ENCODE data around the gene FHOD3. TPM values are rescaled to one million over a fixed set of nuclear protein-coding genes. Genes with fewer than 3 reads are reported as not detected.

Gene FHOD3
- total and polyA plus RNA-seq, 9 of the 15 experiments (the other 6 are each of a cell fraction or from before 2014, with no cell fraction given): 0.11 TPM; not detected in 8

- no peak overlapping the region for H2AFZ ChIP-seq (ENCODE audit: low read depth, low read length)
- no peaks in the 10 kb centered on the region for H3K36me3 ChIP-seq (ENCODE audit: control insufficient read depth, insufficient read depth, low read length)
- H3K79me2 ChIP-seq (ENCODE audit: control insufficient read depth, insufficient read depth, low read length): no peaks in the 10 kb centered on the region
- in situ Hi-C loops (cut with MboI) (no loop called here), intact Hi-C loops (cut with micrococcal nuclease) (no loop called here)
- no peak overlapping the region for H3K4me2 ChIP-seq (ENCODE audit: insufficient read depth, low read length)
- H3K9ac ChIP-seq (ENCODE audit: insufficient read depth in 1 of 2, low read depth in 2 of 2, low read length in 2 of 2): no peak overlapping the region
- no peak for DNase-seq (ENCODE audit: extremely low read depth in 1 of 4, low spot score in 3 of 4)
- TF ChIP-seq ZKSCAN8 (CRISPR knock-in tag; IDR thresholded peaks at IDR 0.05) (no peak), EZH2 (IDR thresholded peaks at IDR 0.05; ENCODE audit: borderline replicate concordance, low read depth, low read length) (no peak), ZNF212 (CRISPR knock-in tag; IDR thresholded peaks at IDR 0.05) (no peak), TBP (optimal IDR thresholded peaks at IDR 0.05; ENCODE audit: low read depth, low read length) (no peak), CHD4 (IDR thresholded peaks at IDR 0.05; ENCODE audit: insufficient read depth, insufficient replicate concordance, low read depth, low read length, poor library complexity, severe bottlenecking) (no peak)
- no peaks in the 10 kb centered on the region for H3K9me3 ChIP-seq (replicated peaks; ENCODE audit: control insufficient read depth, insufficient read depth, low read depth, low read length)
- 0 out of 2 replicates have a peak, but pooled peaks cover 3% of the 10 kb centered on the region for H4K20me1 ChIP-seq (replicated peaks; ENCODE audit: control insufficient read depth, insufficient read depth, low read length)
- POLR2A ChIA-PET: interaction anchor here (1.2 kb wide), 1 partner anchor 8 kb away, joined by 3 read pairs; no protein-coding TSS in a partner anchor
- no peak for FAIRE-seq
- no peaks in the 10 kb centered on the region for H3K4me1 ChIP-seq (replicated peaks in 1 of 2; ENCODE audit: control insufficient read depth in 2 of 2, insufficient read depth in 2 of 2, low read length in 2 of 2)
- no peak for ATAC-seq
- H3K9me1 ChIP-seq (ENCODE audit: control insufficient read depth, insufficient read depth, low read length): no peaks in the 10 kb centered on the region
- no TSS peak for BruUV-seq (replicated peaks)
- CTCF ChIA-PET (ENCODE audit: low intra/inter-chr PET ratio): no interaction called here
- H3K4me3 ChIP-seq: no peak overlapping the region
- H3K27ac ChIP-seq (ENCODE audit: extremely low read depth, low read depth, low read length): no peak overlapping the region
- 0% methylated on average over 4 of the region's 4 CpGs for WGBS (ENCODE audit: insufficient coverage, low coverage, missing lambda C conversion rate)
- peaks cover 6 to 18% of the 10 kb centered on the region in 2 experiments; a peak in 4 of 5 replicates for H3K27me3 ChIP-seq (ENCODE audit: control insufficient read depth in 2 of 2, insufficient read depth in 2 of 2, low read length in 2 of 2)
These were observed 40.3 kb downstream of the FHOD3 start for GRCh38 chr18:36337679-36338402.

Measured in K562 (cell line).